Activated naive CD4-positive, alpha-beta T cell treated with anti-CD3 and anti-CD28 coated beads, Interleukin-2, amount 50 U/mL, for 16 hours (primary cell): ENCODE measurements around the gene RUFY1.
"Not testable (repeated sequence)": the region's sequence is repeated elsewhere in the genome, so short reads cannot be mapped to it uniquely, and the experiment has no call there.

Experiments
- DNase-seq: peaks from one replicate; pipeline ENCODE4 v3.0.0-alpha.2; 2020

Gene RUFY1

DNA sequence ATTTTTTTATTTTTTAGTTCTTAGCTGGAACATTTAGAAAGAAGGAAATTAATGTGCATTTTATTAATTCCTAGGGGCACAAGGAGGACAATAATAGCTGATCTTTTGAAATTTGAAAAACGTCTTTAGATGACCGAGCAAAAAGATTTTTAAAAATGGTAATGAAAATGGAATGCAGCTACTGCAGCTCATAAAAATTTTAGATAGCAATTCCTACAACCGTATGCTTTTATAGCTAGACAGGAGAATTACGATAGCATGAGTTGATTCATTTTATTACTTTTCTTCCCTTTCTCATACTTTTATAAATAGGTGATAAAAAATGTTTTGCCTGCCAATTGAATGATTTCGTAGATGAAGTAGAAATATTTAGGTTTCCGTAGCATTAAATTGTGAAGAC lies 13.7 kb upstream of the RUFY1 start:
- DNase-seq, result no peak

DNA sequence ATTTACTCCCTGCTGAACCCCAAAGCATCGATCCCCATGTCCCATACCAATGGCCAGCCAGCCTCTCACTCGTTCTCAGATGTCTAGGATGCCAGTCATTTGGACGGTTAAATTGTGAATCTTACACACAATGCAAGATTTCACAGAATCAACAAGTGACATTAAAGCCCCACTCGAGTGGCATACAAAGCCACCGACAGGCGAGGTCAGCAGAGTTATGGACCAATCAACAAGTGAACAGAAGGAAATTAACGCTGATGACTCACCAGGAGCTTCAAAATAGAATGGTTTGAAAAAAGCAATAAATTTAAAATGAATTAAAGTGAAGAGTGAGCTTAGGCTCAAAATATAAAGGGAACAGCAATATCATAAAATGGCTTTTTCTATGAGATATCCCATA lies 8.2 kb upstream of the RUFY1 start:
- DNase-seq, result no peak

DNA sequence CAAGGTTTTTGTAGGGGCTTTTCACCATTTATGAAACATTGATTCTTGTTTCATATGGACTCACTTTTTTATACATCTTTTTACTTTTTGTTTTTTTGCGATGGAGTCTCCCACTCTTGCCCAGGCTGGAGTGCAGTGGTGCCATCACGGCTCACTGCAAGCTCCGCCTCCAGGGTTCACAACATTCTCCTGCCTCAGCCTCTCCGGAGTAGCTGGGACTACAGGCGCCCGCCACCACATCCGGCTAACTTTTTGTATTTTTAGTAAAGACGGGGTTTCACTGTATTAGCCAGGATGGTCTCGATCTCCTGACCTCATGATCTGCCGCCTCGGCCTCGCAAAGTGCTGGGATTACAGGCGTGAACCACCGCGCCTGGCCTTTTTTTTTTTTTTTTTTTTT lies 7.1 kb upstream of the RUFY1 start:
- DNase-seq, result not testable (repeated sequence)

DNA sequence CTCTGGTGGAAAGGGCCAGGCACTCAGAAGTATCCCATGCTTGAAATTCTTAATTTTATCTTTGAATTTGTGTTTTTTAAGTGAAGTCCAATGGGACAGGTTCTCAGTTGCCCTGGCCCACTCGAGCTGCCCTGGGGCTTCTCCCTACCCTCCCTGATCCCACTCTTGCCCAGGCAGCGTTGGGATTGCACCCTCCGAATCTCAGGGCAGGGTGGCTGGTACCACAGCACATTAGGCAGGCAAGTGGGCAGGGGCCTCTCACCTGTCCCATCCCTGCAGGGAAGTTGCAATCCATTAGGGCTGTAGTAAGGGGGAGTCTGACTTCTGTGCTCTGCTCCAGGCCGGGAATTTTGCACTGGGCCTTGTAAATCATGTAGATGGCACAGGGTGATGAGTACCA lies 2.7 kb downstream of the RUFY1 start:
- DNase-seq, result no peak

DNA sequence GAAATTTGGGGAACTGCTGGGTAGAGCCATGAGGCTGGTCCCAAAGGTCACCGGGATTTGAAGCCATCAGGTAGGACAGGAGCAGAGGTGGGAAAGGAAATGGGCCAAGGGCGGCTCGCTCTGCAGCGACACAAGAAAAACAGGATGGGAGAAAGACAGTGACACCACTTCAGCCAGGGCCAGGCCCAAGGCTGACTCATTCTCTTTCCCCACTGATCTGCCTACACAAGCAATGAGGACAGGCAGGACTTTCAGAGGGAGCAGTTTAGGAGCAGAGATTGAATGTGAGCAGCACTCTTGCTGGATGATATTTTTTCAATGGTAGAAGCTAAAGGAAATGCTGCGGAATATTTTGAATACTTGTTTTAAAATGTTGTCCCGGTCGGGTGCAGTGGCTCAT lies 3.5 kb downstream of the RUFY1 start:
- DNase-seq, result no peak

DNA sequence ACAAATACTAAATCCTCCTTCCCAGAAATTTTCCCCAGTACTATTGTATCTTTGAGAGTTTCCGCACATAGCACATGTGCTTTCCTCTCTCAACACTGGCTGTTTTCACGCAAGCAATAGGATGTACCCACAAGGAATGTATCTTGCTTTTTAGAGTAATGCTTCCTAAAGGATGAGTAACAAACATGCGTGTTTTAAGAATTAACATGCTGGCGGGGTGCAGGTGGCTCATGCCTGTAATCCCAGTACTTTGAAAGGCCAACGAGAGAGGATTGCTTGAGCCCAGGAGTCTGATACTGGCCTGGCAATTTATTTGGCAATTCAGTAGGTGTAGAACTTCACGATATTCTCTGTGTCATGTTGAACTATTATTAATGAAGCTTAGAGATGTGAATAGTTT lies 4.6 kb downstream of the RUFY1 start:
- DNase-seq, result no peak

DNA sequence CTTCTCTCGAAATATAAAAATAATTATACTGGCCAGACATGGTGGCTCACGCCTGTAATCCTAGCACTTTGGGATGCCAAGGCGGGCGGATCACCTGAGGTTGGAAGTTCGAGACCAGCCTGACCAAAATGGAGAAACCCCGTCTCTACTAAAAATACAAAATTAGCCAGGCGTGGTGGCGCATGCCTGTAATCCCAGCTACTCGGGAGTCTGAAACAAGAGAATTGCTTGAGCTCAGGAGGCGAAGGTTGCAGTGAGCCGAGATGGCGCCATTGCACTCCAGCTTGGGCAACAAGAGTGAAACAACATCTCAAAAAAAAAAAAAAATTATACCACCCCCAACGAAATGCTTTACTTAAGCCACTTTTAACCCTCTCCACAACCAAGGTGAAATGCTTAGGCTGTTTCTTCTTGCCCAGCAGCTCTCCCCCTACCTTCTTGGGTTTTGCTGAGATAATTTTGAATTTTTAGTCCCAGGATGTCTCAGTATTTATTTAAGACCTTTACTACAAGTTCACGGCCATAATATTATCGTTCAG lies 8.0 kb downstream of the RUFY1 start:
- not testable (repeated sequence) for DNase-seq

DNA sequence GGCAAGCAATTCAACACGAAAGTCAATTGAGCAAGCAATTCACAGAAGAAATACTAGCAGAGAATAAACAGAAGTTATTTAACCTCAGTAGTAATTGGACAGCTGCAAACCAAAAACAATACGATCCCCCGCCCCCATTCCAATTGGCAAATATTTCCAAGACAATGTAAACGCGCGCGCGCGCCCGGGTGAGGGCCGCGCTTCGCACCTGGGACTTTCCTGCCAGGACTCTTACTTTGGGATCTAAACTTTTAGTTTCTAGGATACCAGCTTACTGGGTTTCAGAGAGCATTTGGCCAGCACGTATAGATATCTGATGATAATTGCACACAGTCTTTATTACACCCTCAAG lies 8.6 kb downstream of the RUFY1 start:
- DNase-seq, result no peak

DNA sequence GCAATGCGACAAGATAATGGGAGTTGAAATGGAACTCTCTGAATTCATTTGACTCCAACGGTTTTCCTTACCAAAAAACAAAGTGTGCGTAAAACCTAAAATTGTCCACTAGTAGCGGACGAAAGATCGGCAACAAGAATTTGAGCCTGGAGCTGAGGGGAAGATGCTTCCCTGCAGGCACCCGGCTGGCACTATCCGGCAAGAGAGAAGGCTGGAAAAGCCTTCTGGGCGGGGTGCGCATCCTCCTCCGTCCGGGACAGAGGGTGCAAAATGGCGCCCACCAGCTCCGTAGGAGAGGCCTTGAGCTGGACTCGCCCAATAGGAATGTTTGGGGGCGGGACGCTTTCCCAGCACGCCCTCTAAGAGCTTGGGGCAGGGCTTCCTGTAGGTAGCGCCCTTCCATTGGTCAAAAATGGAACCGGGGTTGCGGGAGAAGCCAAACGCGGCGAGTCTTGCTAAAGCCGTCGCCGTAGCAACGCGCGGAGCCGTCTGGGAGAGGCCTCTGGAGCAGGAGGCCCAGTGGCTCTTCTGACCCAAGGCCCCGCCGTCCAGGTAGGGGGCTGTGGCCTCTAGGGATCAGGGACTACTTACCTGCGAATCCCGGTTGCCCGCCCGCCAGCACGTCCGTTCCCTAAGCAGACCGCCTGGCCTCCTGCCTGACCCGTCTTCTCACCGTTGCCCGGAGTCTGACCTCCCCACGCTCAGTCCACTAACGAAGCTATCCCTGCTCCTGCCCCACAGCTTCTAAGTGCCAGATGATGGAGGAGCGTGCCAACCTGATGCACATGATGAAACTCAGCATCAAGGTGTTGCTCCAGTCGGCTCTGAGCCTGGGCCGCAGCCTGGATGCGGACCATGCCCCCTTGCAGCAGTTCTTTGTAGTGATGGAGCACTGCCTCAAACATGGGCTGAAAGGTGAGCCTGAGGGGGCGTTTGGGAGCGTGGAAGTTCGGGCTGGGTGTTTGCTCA lies 9.2 kb downstream of the RUFY1 start:
- peak; percentile 86 for DNase-seq

DNA sequence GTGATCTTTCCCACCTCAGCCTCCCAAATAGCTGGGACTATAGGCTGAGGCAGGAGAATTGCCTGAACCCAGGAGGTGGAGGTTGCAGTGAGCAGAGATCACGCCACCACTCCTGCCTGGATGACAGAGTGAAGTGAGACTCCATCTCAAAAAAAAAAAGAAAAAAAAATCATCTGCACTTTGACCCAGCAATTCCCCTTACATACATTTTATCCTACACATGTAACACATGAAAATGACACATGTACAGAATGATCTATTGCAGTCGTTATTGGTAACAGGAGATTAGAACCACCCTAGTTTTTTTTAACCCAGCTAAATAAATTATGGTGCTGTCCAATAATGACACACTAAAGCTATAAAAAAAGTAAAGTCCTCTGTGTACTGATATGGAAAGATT lies 14.2 kb downstream of the RUFY1 start:
- DNase-seq, result no peak

DNA sequence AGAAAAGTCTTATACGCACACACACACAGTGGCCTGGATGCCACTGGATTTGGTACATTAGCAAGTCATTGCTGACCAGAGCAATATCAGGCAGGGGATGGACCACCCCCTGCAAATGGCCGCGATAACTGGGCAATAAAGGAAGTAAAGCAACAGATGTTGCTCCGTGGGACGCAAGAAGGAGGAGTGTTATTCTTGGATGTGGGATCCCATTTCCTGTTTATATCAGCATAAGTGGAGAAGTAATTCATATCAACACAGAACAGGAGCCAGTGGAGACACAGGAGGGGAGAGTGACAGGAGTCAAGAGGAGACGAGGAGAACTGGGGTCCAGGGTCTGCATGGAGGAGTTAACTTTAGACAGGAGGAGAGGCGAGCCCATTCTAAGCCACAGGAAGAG lies 18.4 kb downstream of the RUFY1 start:
- no peak for DNase-seq

DNA sequence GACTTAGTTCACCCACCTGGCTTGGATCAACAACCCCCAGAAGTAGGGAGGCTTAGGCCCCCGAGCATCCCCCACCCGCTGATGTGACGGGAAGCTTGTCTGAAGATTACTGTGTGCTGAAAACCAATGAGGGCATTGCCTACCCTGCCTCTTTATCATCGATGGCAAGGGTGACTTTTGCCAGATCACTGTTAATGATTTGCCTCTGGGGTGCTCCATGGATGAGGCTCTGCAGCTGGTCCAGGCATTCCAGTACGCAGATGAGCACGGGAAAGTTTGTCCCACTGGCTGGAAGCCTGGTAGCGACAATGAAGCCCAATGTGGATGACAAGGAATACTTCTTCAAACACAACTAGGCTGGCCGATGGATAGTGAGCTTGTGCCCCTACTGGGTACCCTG lies 22.0 kb downstream of the RUFY1 start:
- DNase-seq, result no peak

DNA sequence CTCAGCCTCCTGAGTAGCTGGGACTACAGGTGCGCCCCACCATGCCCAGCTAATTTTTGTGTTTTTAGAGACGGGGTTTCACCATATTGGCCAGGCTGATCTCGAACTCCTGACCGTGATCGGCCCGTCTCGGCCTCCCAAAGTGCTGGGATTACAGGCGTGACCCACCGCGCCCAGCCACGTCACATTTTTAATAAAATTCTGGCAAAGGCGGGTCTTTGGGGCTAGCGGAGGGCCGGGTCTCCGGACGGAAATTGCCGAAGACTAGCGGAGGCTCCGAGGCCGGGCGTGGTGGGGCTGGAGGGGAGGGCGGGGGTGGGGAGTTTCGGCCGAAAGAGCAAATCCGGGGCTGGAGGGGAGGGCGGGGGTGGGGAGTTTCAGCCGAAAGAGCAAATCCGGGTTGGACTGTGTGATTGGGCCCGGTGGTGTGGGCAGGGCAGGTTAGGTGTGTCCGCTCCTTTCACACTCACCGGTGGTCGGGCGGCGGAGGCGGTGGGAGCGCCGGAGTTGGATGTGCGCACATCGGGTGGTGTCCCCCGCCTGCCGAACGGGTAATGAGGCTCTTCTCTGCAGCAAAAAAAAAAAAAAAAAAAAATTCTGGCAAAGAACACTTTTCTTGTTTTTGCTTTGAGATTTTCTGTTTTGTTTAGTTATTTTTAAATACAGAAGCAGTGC lies 27.1 kb downstream of the RUFY1 start:
- no peak for DNase-seq

DNA sequence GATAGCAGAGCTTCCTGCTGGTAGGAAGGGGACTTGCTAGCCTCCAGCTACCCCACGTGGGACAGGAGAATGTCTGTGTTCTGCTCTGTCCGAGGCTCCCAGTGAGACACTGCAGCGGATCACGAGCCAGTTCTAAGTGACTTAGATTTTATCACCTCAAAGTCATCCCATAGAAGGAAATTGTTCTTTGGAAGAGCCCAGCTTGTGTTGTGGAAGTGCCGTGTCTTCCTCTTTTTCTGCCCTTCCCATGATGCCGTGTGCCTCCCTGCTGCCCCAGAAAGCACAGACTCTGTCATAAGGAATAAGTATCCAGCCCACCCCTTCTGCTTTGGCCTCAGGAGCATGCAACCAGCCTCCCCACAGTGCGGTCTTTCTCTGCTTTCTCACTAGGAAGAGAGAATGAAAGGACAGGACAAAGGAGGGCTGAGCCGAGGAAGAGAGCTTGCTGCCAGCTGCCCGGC lies 35.6 kb downstream of the RUFY1 start:
- DNase-seq, result no peak

DNA sequence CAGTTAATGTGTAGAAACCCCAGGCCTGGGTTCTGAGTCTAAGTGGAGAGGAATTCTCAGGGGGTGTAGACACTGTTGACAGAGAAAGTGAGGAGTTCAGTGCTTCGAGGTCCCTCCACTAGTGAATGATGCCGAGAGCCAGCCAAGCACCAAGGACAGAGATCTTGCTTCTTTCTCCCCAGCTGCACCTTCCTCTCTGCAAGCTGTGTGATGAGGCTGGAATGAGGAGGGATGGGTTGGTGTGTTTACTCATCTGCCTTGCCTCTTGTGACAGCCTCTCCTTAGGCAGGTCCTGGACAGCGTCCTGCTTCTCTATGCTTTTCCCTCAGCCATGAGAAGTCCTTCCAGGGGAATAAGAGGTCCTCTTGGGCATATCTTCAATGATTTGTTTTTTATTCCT lies 37.8 kb downstream of the RUFY1 start:
- DNase-seq, result no peak

DNA sequence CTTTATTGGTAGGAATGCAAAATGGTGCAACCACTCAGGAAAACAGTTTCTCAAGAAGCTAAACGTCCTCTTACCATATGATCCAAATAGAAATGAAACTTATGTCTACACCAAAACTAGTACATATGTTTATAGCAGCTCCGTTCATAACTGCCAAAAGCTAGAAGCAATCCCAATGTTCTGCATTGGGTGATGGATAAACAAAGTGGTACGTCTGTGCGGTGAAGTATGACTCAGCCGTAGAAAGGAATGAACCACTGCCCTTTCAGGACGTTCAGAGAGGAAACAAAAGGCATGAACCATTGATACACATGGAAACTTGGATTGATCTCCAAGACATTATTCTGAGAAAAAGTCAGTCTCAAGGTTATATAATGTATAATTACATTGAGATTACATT lies 45.6 kb downstream of the RUFY1 start:
- DNase-seq, result no peak

DNA sequence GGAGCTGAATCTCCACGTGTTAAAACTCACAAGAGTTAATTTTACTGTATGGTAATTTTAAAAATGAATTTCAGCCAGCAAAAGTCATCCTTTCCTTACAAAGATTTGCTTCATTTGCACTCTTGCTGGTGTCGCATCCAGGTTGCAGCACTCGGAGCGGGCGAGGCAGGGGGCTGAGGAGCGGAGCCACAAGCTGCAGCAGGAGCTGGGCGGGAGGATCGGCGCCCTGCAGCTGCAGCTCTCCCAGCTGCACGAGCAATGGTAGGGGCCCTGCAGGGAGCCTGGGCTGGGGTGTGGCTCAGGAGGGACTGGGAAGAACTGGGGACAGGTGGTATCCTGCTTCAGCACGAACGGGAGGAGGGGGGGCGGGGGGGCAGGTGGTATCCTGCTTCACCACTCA lies 46.1 kb downstream of the RUFY1 start:
- DNase-seq, result no peak

DNA sequence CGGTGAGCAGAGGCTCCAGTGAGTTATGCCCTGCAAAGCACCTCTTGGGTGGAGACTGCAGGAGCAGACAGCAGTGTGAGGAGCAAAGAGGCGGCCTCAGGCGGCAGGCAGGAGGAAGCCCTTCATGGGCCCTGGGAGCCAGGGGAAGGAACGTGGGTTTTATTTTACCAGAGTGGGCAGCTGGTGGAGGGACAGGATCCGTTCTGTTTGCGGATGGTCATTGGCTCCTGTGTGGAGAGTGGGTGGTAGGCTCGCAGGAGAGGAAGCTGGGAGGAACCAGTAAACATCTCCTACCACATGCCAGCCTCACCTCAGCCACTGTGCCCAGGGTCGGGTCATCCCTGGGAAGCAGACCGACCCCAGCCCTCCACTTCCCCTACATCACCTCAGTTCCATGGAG lies 48.7 kb downstream of the RUFY1 start:
- DNase-seq, result no peak

DNA sequence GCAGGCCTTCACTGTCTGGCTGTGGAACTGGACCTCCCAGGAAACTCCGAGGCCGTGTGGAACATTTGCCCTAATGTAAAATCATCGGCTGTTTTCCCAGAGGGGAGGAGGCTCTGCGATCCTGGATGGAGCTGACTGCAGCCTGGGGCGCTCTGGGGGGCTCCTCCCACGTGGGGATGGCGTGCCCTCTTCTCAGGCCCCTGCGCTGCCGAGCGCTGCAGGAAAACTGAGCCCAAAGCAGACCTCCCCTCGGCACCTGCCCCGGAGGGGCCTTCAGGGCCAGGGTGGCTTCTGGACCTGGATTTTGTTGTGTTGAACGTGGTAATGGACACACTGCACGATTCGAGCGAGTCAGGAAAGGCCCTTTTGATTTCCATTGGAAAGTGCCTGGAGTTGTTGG lies 49.2 kb downstream of the RUFY1 start:
- DNase-seq, result no peak

DNA sequence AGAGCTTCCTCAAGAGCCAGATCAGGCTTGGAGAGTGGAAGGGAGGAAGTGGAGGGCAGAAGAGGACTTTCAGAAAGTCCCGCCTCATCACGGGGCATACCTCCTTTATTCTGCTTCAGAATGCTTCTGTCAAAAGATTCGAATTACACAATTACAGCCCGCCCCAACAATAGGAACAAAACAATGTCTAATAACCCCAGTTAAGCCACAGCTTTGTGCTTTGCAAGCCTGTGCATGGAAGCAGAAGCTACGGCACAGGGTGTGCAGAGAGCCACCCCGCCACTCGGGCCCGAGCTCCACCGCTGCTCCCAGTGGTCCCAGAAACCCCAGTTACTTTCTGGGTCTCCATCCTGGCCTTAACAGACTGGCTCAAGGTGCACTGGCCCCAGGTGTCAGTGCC lies 49.6 kb downstream of the RUFY1 start:
- DNase-seq, result no peak

DNA sequence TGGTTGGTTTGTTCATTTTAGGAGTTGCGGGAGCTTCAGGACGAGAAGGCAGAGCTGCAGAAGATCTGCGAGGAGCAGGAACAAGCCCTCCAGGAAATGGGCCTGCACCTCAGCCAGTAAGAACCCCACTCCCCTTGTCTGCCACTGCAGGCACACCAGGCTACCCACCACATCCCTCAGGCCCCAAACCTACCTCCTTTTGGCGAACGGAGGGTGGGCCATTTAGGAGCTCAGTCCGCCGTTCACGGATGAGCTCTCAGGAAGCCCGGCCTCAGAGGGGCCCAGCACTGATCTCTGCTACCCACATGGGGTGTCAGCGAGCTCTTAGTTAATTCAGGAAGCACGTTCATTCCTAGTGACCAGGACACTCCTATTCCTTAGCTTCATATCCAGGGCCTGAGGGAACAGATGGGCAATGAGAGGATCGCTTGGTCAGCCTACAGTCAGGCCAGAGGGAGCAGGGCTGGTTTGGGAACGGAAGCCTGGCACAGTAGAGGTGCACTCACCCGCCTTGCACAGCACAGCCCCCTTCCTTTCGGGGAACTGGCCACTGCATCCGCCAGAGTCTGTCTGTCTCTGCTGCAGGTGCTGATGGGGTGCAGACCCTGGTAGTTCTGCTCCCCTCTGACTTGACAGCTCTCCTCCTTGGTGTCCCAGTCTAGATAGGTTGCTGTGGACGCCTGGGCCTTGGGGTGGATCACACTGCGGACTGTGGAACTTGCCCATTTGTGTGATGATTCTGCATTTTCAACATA lies 51.7 kb downstream of the RUFY1 start:
- DNase-seq, result no peak

DNA sequence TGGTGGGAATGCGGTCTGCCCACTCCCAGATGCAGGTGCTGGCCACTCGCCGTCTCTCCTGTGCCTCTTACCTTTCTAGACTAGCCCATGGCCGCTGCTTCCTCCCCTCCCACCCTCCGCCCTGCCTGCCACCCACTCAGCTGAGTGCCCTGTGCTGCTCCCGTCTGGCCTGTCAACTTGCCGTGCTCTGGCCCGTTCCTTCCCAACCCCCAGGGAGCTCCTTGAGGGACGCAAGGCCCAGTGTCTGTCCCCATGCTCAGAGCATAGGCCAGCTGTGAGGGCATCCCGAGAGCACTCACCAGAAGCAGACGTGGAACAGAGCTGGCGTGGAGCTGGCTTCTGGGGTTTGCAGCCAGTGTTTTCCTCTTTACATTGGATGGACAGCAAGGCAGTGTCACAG lies 53.0 kb downstream of the RUFY1 start:
- no peak for DNase-seq
